Thyroid gland (tissue), 4 donors: ENCODE results near the gene RAB9B. TPM values are rescaled to one million over a fixed set of nuclear protein-coding genes. Genes with fewer than 3 reads are reported as not detected.
A peak's percentile ranks its signal among the peaks of the same experiment; 100 is the strongest.

Experiments used
- DNase-seq, 2 donors: peaks; one replicate each; pipeline ENCODE4 v3.0.0-alpha.2; 2019
- H3K27ac ChIP-seq, 3 donors: fragments of 200-600 bp; sonication (generic); 1 replicate in 2 of 3; 2 replicates in 1 of 3; pipeline ENCODE4 v1.5.1; 2016 to 2019; ENCODE audit warnings: mild to moderate bottlenecking in 1 of 3, moderate library complexity in 1 of 3
- H3K27me3 ChIP-seq: fragments of 200-600 bp; sonication (generic); one replicate; pipeline ENCODE4 v1.5.1; 2019
- H3K36me3 ChIP-seq, 2 donors: fragments of 200-600 bp; sonication (generic); one replicate each; pipeline ENCODE4 v1.5.1; 2016 to 2019
- H3K4me1 ChIP-seq, 2 donors: fragments of 200-600 bp; sonication (generic); one replicate each; pipeline ENCODE4 v1.5.1; 2017 to 2019
- H3K4me3 ChIP-seq, 3 donors: fragments of 200-600 bp; sonication (generic); replicated peaks in 1 of 3; 1 replicate in 2 of 3; 2 replicates in 1 of 3; pipeline ENCODE4 v1.5.1; 2016; ENCODE audit warnings: mild to moderate bottlenecking in 1 of 3
- H3K9me3 ChIP-seq: fragments of 200-600 bp; sonication (generic); one replicate; pipeline ENCODE4 v1.5.1; 2017
- POLR2A ChIP-seq, 2 donors: fragments of 450-650 bp; IDR thresholded peaks; one replicate each; pipeline ENCODE4 v1.6.1; 2017; ENCODE audit warnings: antibody characterized with exemption in 2 of 2, mild to moderate bottlenecking in 2 of 2, moderate library complexity in 1 of 2
- WGBS, 2 donors: methylation state at CpG; one replicate each; pipeline ENCODE4 v1.1.5; 2017; 5-methylcytosine and 5-hydroxymethylcytosine counted together
- intact Hi-C: fragments of 100-400 bp; cut with DNase I; formaldehyde crosslinking; loops from one replicate; pipeline ENCODE4 v1.15.1; 2023
- total RNA-seq, 4 donors: library from RNA; depleted of rRNA; stranded (reverse); fragments of >200 nt; gene quantifications; one replicate each; pipeline ENCODE4 v1.2.3, GENCODE V29; 2016
- TF ChIP-seq, protein P1 (sequence below), 6 experiments: fragments of 200-600 bp in 3 of 6; fragments of 450-650 bp in 3 of 6; sonication (generic) in 3 of 6; IDR thresholded peaks; one replicate each; pipeline ENCODE4 v1.5.1; 2016 to 2019; ENCODE audit warnings: antibody characterized with exemption in 6 of 6, mild to moderate bottlenecking in 2 of 6, inconsistent platforms in 1 of 6, moderate library complexity in 1 of 6

The RAB9B gene
- total RNA-seq, result 1 to 10 TPM; 1.9 to 4.1 (median 2.9) TPM

GRCh38 chrX:103831803-103832544, at the start of gene RAB9B:
RAB9B (minus strand) TSS chrX:103832257; CDS start chrX:103825784, 6,473 bp downstream.
- WGBS, 2 donors, result 0 to 4% methylated on average over 13 to 16 of the region's 54 CpGs
- H3K4me1 ChIP-seq, result no peaks in the 10 kb centered on the region
- intact Hi-C loops, result no loop called here
- H3K9me3 ChIP-seq, result no peaks in the 10 kb centered on the region
- DNase-seq, result peak; percentile 70 to 73
- peak within 1 kb of the TSS in 2 of 3 donors; percentile 40 to 42 for H3K4me3 ChIP-seq
- peak in 1 of 2 donors; percentile 3 for TF ChIP-seq POLR2A (IDR thresholded peaks at IDR 0.05)
- TF ChIP-seq, protein P1, sequence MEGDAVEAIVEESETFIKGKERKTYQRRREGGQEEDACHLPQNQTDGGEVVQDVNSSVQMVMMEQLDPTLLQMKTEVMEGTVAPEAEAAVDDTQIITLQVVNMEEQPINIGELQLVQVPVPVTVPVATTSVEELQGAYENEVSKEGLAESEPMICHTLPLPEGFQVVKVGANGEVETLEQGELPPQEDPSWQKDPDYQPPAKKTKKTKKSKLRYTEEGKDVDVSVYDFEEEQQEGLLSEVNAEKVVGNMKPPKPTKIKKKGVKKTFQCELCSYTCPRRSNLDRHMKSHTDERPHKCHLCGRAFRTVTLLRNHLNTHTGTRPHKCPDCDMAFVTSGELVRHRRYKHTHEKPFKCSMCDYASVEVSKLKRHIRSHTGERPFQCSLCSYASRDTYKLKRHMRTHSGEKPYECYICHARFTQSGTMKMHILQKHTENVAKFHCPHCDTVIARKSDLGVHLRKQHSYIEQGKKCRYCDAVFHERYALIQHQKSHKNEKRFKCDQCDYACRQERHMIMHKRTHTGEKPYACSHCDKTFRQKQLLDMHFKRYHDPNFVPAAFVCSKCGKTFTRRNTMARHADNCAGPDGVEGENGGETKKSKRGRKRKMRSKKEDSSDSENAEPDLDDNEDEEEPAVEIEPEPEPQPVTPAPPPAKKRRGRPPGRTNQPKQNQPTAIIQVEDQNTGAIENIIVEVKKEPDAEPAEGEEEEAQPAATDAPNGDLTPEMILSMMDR (IDR thresholded peaks at IDR 0.05), result no peak
- H3K27ac ChIP-seq, result peak within 1 kb of the TSS in 1 of 3 donors; percentile 37
- H3K27me3 ChIP-seq, result peaks cover 3% of the 10 kb centered on the region
- H3K36me3 ChIP-seq, result no peaks in the 10 kb centered on the region

- TF ChIP-seq, protein P1 (IDR thresholded peaks at IDR 0.05), result no peak
- no peak for TF ChIP-seq POLR2A (IDR thresholded peaks at IDR 0.05)
- no peaks in the 10 kb centered on the region for H3K27me3 ChIP-seq
- intact Hi-C loops, result no loop called here
- no peaks in the 10 kb centered on the region for H3K9me3 ChIP-seq
- WGBS, 2 donors, result 88 to 95% methylated on average over 2 of the region's 2 CpGs
- no peaks in the 10 kb centered on the region for H3K36me3 ChIP-seq
- no peak overlapping the region for H3K27ac ChIP-seq
- no peaks in the 10 kb centered on the region for H3K4me1 ChIP-seq
- no peak for DNase-seq
- no peak overlapping the region for H3K4me3 ChIP-seq
These were observed 47.3 kb upstream of the RAB9B start for GRCh38 chrX:103879339-103879738.

DNA sequence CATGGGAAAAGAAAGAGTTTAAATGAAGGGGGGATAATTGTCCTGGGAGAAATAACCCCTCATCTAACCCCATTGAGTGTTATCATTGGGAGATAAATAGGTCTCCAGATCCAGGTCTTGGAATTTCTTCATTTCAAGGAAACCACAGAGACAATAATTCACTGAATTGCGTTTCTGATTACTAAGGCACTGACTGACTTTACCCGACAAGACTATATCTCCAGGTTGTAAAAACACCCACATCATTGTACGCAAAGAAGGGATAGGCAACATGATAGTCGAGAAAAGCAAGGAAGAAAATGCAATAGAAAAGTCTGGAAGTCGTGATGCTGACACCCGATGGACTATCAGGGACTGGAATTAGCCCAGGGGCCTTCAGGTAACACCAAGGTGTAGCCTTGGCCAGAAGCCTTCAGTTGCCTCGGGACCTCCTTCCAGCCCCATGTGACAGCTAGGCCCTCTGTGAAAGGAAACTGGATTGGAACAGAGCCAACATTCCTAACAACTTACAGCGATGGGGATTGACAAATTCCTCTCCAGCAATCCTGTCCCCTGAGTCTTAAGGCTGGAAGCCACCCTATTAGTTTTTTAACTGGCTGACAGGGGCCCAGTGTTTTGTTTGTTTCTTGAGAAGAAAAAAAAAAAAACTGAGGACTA, 46.5 kb upstream of the RAB9B start:
- Histone ChIP-seq H3K36me3 (no peaks in the 10 kb centered on the region), H3K4me1 (no peaks in the 10 kb centered on the region), H3K27ac (no peak overlapping the region), H3K27me3 (no peaks in the 10 kb centered on the region), H3K4me3 (no peak overlapping the region), H3K9me3 (no peaks in the 10 kb centered on the region)
- intact Hi-C loops, result no loop called here
- DNase-seq, result peak in 1 of 2 donors; percentile 2
- TF ChIP-seq, protein P1 (IDR thresholded peaks at IDR 0.05), result no peak
- TF ChIP-seq POLR2A (IDR thresholded peaks at IDR 0.05), result no peak
- WGBS, 2 donors, result 73 to 77% methylated on average over 8 of the region's 8 CpGs

DNA sequence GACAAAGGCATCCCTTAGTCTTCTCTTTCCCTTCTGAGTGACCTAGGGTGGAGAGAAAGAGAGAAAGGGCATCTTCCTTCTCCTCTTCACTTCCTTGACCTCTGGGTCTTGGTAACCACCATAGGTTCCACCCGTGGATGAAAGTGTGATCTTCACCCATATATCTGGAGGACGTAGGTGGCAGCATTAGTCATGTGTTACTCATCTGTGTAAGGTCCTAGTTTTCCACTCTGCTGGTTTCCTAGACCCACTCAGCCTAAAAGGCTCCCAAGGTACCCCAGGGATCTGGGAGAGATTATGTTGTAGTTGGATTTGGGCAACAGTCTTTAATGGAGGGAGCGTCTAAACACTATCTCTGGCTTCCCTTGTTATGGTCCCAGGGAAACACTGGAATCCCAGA, 45.5 kb upstream of the RAB9B start:
- TF ChIP-seq POLR2A (IDR thresholded peaks at IDR 0.05), result no peak
- TF ChIP-seq, protein P1 (IDR thresholded peaks at IDR 0.05), result no peak
- no peak for DNase-seq
- Histone ChIP-seq H3K27ac (no peak overlapping the region), H3K9me3 (no peaks in the 10 kb centered on the region), H3K36me3 (no peaks in the 10 kb centered on the region), H3K27me3 (no peaks in the 10 kb centered on the region), H3K4me3 (no peak overlapping the region), H3K4me1 (no peaks in the 10 kb centered on the region)
- intact Hi-C loops, result no loop called here
- 79 to 93% methylated on average over 2 to 3 of the region's 3 CpGs for WGBS, 2 donors
